Transverse colon (tissue), 4 donors: ENCODE measurements around the gene NUDT9.

Experiments used
- CTCF ChIP-seq, 5 experiments: fragments of 200-600 bp in 3 of 5; fragments of 450-650 bp in 2 of 5; sonication (generic) in 3 of 5; IDR thresholded peaks; 1 replicate in 2 of 5; 2 replicates in 3 of 5; pipeline ENCODE4 v1.5.1; 2016 to 2017; ENCODE audit warnings: antibody characterized with exemption in 5 of 5, inconsistent platforms in 3 of 5, mild to moderate bottlenecking in 2 of 5, moderate library complexity in 1 of 5
- EP300 ChIP-seq: sonication (generic); formaldehyde crosslinking; IDR thresholded peaks from one replicate; pipeline ENCODE4 v1.6.1; 2017; ENCODE audit warnings: antibody characterized with exemption, low read depth
- POLR2A ChIP-seq: fragments of 450-650 bp; IDR thresholded peaks from one replicate; pipeline ENCODE4 v1.6.1; 2016; ENCODE audit warnings: antibody characterized with exemption, mild to moderate bottlenecking, moderate library complexity
- POLR2AphosphoS5 ChIP-seq, 3 donors: sonication (generic); formaldehyde crosslinking; IDR thresholded peaks; one replicate each; pipeline ENCODE4 v1.6.1; 2016; ENCODE audit warnings: antibody characterized with exemption in 3 of 3

GRCh38 chr4:87423317-87424098, 1.1 kb downstream of the NUDT9 start:
- TF ChIP-seq CTCF (IDR thresholded peaks at IDR 0.05): no peak
- TF ChIP-seq EP300: no peak
- no peak for TF ChIP-seq POLR2AphosphoS5 (IDR thresholded peaks at IDR 0.05)
- no peak for TF ChIP-seq POLR2A
